Brain microvascular endothelial cell (primary cell): Measurements from ENCODE around the gene PDLIM4.

ENCODE experiments used
- DNase-seq: peaks from one replicate; pipeline ENCODE4 v3.0.0-alpha.2; 2020
- H3K27ac ChIP-seq: fragments of 250-450 bp; sonication (Bioruptor Pico); 2 replicates; pipeline ENCODE4 v1.5.1; 2020; ENCODE audit warnings: mild to moderate bottlenecking, moderate library complexity
- H3K27me3 ChIP-seq: fragments of 250-450 bp; sonication (Bioruptor Pico); replicated peaks from 2 replicates; pipeline ENCODE4 v1.5.1; 2020; ENCODE audit warnings: mild to moderate bottlenecking
- H3K36me3 ChIP-seq: fragments of 250-450 bp; sonication (Bioruptor Pico); replicated peaks from 2 replicates; pipeline ENCODE4 v1.5.1; 2020; ENCODE audit warnings: mild to moderate bottlenecking
- H3K4me3 ChIP-seq: 2 replicates; pipeline ENCODE4 v1.5.1; 2011; ENCODE audit warnings: low read depth, mild to moderate bottlenecking, control low read depth, low read length, moderate library complexity
- CTCF ChIP-seq: IDR thresholded peaks from 2 replicates; pipeline ENCODE4 v1.5.1; 2011; ENCODE audit warnings: low read depth, mild to moderate bottlenecking, moderate library complexity, low read length, control low read depth, inconsistent platforms; ENCODE audit errors: missing control alignments
- in situ Hi-C: cut with HindIII; loops from 2 replicates; pipeline ENCODE4 v1.10.0; 2017; ENCODE audit warnings: low sequenced_read_pairs, low pct_ligation_motif_present

The PDLIM4 gene

GRCh38 chr5:132273631-132274030, 16.1 kb downstream of the PDLIM4 start:
- TF ChIP-seq CTCF = no peak
- Histone ChIP-seq H3K36me3 (peaks cover 35% of the 10 kb centered on the region), H3K27me3 (no peaks in the 10 kb centered on the region), H3K27ac (no peak overlapping the region), H3K4me3 (no peak overlapping the region)
- DNase-seq = no peak
- in situ Hi-C loops = no loop called here

- no peak overlapping the region for H3K27ac ChIP-seq
These were observed 16.7 kb downstream of the PDLIM4 start for GRCh38 chr5:132274050-132274792.

GRCh38 chr5:132275367-132276220, 18.1 kb downstream of the PDLIM4 start:
- H3K27me3 ChIP-seq = no peaks in the 10 kb centered on the region
- no peak overlapping the region for H3K4me3 ChIP-seq
- peaks cover 28% of the 10 kb centered on the region for H3K36me3 ChIP-seq
- in situ Hi-C loops = no loop called here
- no peak for DNase-seq
- no peak for TF ChIP-seq CTCF
- H3K27ac ChIP-seq = no peak overlapping the region

More at GRCh38 chr5:132274050-132274792, 16.7 kb downstream of the PDLIM4 start:
- in situ Hi-C loops = no loop called here
- Histone ChIP-seq H3K36me3 (peaks cover 35% of the 10 kb centered on the region), H3K27me3 (no peaks in the 10 kb centered on the region), H3K4me3 (no peak overlapping the region)
- TF ChIP-seq CTCF = no peak
- no peak for DNase-seq

- DNase-seq = no peak
- no peak overlapping the region for H3K27ac ChIP-seq
- H3K27me3 ChIP-seq = no peaks in the 10 kb centered on the region
- H3K4me3 ChIP-seq = no peak overlapping the region
- no peak for TF ChIP-seq CTCF
- in situ Hi-C loops = no loop called here
- peaks cover 14% of the 10 kb centered on the region for H3K36me3 ChIP-seq
These were observed 19.8 kb downstream of the PDLIM4 start for GRCh38 chr5:132277256-132277655.

GRCh38 chr5:132277971-132278853, 20.7 kb downstream of the PDLIM4 start:
- Histone ChIP-seq H3K4me3 (no peak overlapping the region), H3K27ac (no peak overlapping the region), H3K27me3 (no peaks in the 10 kb centered on the region), H3K36me3 (peaks cover 8% of the 10 kb centered on the region)
- no peak for DNase-seq
- no peak for TF ChIP-seq CTCF
- in situ Hi-C loops = no loop called here
